Stimulated activated CD8-positive, alpha-beta memory T cell treated with anti-CD3 and anti-CD28 coated beads, Interleukin-2, amount 100 ng/mL, for 48 hours (primary cell): ENCODE measurements around the gene DLGAP1.

ENCODE experiments used
- DNase-seq, 2 donors: peaks; one replicate each; pipeline ENCODE4 v3.0.0-alpha.2; 2020; ENCODE audit warnings: low read depth in 2 of 2

Gene DLGAP1

GRCh38 chr18:3995476-3996102 is 459.5 kb downstream of the DLGAP1 start:
- peak; percentile 12 to 29 for DNase-seq

GRCh38 chr18:3993941-3994687 is 461.0 kb downstream of the DLGAP1 start:
- DNase-seq: no peak

GRCh38 chr18:3985664-3986063 is 469.4 kb downstream of the DLGAP1 start:
- DNase-seq: no peak

DNA sequence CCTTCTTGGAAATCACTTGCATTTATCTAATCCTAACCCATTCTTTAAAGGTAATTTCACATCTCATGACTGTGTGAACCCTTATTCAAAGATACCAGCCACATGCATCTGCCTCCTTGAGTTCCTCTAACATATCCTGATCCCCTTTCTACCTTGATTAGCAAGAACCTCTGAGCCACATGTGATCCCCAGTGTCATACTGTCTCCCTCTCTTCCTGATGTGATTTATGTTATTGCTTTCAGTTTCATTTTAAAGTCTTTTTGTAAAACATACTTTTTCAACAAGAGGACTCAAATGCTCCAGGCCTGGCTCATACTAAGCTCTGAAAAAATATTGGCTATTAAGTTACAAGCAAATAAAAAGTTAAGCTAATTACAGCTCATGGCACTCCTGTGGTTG is 470.1 kb downstream of the DLGAP1 start:
- no peak for DNase-seq

DNA sequence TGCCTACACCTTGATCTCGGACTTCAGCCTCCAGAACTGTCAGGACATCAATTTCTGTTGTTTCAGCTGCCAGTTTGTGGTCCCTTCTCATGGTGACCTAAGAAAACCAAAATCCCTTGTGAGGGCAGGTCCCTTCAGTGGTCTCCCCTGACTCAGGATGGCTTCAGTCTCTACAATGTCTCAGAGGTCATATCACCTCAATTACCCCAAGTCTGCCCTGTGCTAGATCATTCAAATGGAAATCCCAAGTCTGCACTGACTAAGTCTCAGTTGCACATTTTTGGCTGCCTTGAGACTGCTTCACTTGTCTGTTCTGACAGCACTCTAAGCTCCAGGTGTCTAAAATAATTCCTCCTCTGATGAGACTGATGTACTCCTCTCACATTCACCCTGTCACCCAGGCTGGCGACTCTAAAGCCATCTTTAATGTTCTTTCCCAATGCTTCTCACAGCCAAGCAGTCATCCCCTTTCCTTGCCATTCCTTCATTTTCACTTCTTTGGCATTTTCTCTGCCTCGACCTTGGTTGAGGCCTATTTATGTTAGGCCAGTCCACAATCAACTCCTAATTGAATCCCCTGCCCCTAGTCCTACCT is 470.8 kb downstream of the DLGAP1 start:
- DNase-seq: no peak

GRCh38 chr18:3983351-3983969 is 471.6 kb downstream of the DLGAP1 start:
- no peak for DNase-seq

DNA sequence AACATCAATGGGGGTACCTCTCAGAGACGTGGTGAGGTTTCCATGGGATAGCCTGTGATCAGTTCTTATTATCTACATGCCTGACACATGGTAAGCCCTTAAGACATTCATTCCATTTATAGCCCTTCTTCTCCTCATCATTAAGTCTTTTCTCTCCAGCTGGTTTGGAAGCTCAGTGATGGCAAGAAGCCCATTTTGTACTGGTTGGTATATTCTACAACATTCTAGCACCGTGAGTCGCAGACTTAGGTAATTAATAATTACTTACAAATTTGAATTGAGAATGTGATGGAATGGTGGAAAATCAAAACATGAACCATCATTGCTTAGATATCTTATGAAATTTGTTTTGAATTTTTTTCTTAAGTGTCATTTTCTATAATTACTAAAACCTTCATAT is 472.6 kb downstream of the DLGAP1 start:
- no peak for DNase-seq

- no peak for DNase-seq
These were observed 476.1 kb downstream of the DLGAP1 start for GRCh38 chr18:3979024-3979423.

- DNase-seq: no peak
These were observed 481.8 kb downstream of the DLGAP1 start for GRCh38 chr18:3973191-3973850.

- DNase-seq: no peak
These were observed 482.7 kb downstream of the DLGAP1 start for GRCh38 chr18:3972291-3972930.

GRCh38 chr18:3970929-3971328 is 484.2 kb downstream of the DLGAP1 start:
- no peak for DNase-seq

DNA sequence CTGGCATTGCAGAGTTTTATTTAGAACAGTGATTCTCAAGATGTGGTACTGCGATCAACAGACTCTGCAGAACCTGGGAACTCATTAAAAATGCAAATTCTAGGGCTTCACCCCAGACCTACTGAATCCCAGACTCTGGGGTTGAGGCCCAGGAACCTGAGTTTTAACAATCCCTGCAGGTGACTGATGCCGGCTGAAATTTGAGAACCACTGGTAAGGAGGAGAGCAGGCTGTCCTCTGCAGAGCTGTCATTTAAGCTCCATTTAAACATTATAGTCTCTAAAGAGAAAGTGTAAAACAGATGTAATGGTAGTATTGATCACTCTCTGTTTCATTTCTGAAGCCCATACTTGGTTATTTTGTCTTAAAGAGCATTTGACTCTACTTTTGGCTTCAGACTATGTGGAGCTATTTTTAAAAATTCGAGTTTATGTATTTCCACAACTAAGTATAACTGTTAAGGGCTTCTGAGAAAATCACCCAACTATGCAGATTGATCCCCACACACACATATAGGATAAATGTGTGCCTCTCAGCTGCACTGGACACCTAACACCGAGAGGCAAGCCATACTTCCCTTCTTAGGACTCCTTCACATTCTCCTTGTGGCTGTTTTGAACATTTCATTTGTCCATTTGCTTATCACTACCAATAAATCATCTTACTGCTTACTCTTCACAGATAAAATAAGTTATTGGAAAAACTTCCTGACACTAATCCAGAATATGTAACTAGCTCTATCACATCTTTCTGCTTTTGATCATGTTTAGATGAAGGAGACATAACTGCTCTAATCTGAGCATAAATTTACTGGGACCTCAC is 487.5 kb downstream of the DLGAP1 start:
- DNase-seq: no peak

DNA sequence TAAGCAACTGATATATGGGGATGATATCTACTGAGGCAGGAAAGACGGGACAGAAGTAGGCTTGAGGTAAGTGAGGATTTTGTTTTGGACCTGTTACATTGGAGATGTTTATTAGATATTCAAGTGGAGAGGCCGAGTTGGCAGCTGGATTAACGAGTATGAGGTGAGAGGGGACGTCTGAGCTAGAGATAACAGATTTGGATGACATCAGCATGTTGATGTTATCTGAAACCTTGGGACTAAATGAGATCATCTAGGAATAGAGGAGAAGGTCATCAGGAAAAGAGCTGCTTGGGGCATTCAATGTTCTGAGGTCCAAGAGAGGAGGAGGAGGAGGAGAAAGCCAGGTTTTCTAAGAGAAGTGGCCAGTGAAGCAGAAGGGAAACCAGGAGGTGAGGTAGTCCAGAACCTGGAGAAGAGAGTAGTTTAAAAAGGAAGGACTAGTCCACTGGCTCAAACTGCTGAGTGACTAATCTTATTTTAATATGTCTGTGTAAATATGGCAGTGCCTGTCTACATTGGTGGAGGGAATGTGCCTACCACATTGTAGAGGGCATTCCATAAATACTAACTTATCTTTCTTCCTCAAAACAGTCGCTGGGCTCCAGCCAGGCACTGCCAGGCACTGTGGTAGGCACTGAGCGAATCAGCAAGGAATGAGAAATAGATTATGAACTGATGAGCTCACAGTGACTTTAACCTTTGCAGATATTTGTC is 488.3 kb downstream of the DLGAP1 start:
- no peak for DNase-seq

- DNase-seq: no peak
These were observed 488.9 kb downstream of the DLGAP1 start for GRCh38 chr18:3966246-3966641.

DNA sequence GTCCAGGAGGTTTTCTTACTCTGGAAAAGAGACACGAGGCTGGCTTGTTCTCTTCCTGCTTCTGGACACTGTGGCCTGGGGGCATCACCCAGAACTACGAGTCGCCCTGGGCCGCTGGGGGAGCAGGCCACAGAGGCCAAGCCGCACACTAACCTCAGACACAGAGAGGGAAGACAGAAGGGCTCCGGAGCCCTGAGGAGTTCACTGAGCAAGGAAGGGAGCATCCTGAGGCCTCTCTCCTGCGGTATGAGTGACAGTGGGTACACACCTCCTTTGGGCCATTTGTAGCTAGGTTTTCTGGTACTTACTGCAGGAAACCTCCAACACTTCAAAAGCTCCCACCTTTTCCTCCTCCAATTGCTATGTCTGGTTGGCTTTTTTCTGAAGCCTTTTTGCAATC is 494.1 kb downstream of the DLGAP1 start:
- no peak for DNase-seq

DNA sequence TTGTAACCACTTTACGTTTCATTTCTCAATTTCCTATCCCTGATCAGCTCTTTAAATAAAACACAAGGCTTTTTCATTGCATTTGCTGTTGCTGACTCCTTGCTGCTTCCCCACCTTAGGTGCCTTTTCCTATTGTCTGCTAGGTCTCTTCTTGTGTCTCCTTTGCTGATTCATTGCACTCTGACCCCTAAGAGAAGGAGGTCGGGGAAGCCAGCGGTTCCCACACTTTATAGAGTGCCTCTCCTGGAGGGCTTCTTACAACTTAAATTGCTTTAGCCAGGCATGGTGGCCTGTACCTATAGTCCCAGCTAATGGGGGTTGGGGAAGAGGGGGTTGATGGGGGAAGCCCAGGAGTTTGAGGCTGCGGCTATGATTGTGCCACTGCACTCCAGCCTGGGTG is 495.0 kb downstream of the DLGAP1 start:
- no peak for DNase-seq

DNA sequence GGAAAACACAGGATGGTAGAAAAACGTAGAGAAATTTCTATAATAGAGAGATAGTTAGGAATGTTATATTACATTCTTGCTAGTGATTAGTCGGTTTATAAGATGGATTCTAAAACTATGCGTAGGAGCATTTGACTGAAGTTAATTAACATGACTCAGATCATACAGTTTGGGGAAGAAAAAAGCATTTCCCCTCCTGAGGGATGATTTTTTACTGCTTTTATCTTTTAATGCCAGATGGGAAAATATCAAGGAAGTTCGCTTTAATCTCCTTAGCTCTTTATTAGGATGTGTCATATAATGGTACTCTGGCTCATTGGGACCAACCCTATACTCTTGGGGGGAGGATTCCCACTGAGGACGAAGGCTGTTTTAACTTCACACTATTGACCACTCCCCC is 503.1 kb downstream of the DLGAP1 start:
- DNase-seq: no peak

GRCh38 chr18:3950668-3951404 is 504.3 kb downstream of the DLGAP1 start:
- DNase-seq: no peak

GRCh38 chr18:3948958-3949357 is 506.1 kb downstream of the DLGAP1 start:
- DNase-seq: no peak
